Measurements from ENCODE around the gene FTCDNL1.

The FTCDNL1 gene

GRCh38 chr2:199717587-199717907 lies 133.4 kb downstream of the FTCDNL1 start (continued):
- TF ChIP-seq, protein P1, sequence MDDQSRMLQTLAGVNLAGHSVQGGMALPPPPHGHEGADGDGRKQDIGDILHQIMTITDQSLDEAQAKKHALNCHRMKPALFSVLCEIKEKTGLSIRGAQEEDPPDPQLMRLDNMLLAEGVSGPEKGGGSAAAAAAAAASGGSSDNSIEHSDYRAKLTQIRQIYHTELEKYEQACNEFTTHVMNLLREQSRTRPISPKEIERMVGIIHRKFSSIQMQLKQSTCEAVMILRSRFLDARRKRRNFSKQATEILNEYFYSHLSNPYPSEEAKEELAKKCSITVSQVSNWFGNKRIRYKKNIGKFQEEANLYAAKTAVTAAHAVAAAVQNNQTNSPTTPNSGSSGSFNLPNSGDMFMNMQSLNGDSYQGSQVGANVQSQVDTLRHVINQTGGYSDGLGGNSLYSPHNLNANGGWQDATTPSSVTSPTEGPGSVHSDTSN (CRISPR knock-in tag; IDR thresholded peaks at IDR 0.05), result no peak

DNA sequence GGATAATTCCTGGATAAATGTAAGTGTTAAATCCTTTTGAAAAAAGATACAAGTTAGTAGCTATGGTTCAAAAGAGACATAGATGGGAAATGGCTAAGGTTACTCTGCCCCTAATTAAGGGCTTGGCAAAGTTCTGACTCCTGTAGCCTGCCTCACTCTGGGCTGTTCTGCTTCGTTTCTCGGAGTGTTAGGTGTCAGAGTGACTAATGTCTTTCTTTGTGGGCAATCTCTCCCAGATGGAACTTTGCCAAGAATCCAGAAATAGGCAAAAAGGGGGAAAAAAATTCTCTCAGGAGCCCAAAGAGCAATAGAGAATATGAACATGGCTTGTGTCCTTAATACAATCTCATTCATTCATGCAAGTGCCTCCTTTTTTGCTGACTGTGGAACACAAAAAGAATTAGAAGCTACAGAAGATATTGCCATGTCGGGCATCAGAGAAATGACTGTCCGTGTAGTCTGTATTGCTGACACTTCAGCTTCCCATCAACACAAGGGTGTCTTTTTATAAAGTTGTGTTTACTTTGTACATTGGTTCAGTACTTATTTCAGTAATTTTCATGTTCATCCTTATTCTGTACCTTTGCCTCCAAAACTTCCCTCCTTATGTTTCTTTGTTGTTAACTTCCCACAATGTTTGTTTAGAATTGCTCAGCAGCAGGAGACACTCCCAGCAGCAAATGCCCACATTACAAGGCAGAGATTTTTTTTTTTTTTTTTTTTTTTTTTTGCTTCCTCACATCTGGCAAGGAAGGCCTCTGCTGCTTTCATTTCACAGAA lies 134.0 kb downstream of the FTCDNL1 start:
- no peaks in the 10 kb centered on the region for H3K9me3 ChIP-seq (ENCODE audit: control insufficient read depth, insufficient read depth, low read depth, low read length)
- H3K4me3 ChIP-seq (ENCODE audit: low read depth, low read length), result no peak overlapping the region
- no peaks in the 10 kb centered on the region for H3K36me3 ChIP-seq (ENCODE audit: control insufficient read depth in 2 of 2, insufficient read depth in 1 of 2, low read length in 2 of 2)
- H3K27ac ChIP-seq (ENCODE audit: extremely low read depth, low read depth, low read length), result no peak overlapping the region
- H3K4me1 ChIP-seq (ENCODE audit: control insufficient read depth, insufficient read depth, low read length), result peaks cover 15% of the 10 kb centered on the region
- CTCF ChIA-PET, result interaction anchor here (0.6 to 1.6 kb wide), 3 partner anchors 12 to 121 kb away, joined by 5 to 6 read pairs (median 5); no protein-coding TSS in a partner anchor
- TF ChIP-seq, protein P2, sequence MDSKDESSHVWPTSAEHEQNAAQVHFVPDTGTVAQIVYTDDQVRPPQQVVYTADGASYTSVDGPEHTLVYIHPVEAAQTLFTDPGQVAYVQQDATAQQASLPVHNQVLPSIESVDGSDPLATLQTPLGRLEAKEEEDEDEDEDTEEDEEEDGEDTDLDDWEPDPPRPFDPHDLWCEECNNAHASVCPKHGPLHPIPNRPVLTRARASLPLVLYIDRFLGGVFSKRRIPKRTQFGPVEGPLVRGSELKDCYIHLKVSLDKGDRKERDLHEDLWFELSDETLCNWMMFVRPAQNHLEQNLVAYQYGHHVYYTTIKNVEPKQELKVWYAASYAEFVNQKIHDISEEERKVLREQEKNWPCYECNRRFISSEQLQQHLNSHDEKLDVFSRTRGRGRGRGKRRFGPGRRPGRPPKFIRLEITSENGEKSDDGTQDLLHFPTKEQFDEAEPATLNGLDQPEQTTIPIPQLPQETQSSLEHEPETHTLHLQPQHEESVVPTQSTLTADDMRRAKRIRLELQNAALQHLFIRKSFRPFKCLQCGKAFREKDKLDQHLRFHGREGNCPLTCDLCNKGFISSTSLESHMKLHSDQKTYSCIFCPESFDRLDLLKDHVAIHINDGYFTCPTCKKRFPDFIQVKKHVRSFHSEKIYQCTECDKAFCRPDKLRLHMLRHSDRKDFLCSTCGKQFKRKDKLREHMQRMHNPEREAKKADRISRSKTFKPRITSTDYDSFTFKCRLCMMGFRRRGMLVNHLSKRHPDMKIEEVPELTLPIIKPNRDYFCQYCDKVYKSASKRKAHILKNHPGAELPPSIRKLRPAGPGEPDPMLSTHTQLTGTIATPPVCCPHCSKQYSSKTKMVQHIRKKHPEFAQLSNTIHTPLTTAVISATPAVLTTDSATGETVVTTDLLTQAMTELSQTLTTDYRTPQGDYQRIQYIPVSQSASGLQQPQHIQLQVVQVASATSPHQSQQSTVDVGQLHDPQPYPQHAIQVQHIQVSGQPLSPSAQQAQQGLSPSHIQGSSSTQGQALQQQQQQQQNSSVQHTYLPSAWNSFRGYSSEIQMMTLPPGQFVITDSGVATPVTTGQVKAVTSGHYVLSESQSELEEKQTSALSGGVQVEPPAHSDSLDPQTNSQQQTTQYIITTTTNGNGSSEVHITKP (tag by site-specific recombination; IDR thresholded peaks at IDR 0.05), result peak; percentile 22; the same call in 1 of the 2 replicates
- TF ChIP-seq ZNF24 (tag by site-specific recombination; IDR thresholded peaks at IDR 0.05), result no peak
- TF ChIP-seq MEIS1 (CRISPR knock-in tag; IDR thresholded peaks at IDR 0.05; ENCODE audit: borderline replicate concordance), result peak; percentile 71; the same call in 1 of the 2 replicates
- no peak for TF ChIP-seq HIC1 (tag by site-specific recombination; IDR thresholded peaks at IDR 0.05)
- peak; percentile 25; the same call in 1 of the 2 replicates for TF ChIP-seq ZBTB17 (tag by site-specific recombination; IDR thresholded peaks at IDR 0.05)
- POLR2A ChIA-PET, result no interaction called here

GRCh38 chr2:199713746-199714145 lies 137.2 kb downstream of the FTCDNL1 start:
- no peak overlapping the region for H3K27ac ChIP-seq (ENCODE audit: extremely low read depth, low read depth, low read length)
- H3K4me1 ChIP-seq (ENCODE audit: control insufficient read depth, insufficient read depth, low read length), result peaks cover 15% of the 10 kb centered on the region
- no peak overlapping the region for H3K4me3 ChIP-seq (ENCODE audit: low read depth, low read length)
- H3K9me3 ChIP-seq (ENCODE audit: control insufficient read depth, insufficient read depth, low read depth, low read length), result no peaks in the 10 kb centered on the region
- ChIA-PET CTCF (interaction anchor here (1.3 to 2.7 kb wide), 2 partner anchors 9 to 26 kb away, joined by 5 to 14 read pairs; no protein-coding TSS in a partner anchor), POLR2A (no interaction called here)
- H3K36me3 ChIP-seq (ENCODE audit: control insufficient read depth in 2 of 2, insufficient read depth in 1 of 2, low read length in 2 of 2), result no peaks in the 10 kb centered on the region
- no peak for TF ChIP-seq ZNF843 (tag by site-specific recombination; IDR thresholded peaks at IDR 0.05)
- no peak for TF ChIP-seq BCL11A (tag by site-specific recombination; IDR thresholded peaks at IDR 0.05; ENCODE audit: low read depth)
- TF ChIP-seq, protein P3, sequence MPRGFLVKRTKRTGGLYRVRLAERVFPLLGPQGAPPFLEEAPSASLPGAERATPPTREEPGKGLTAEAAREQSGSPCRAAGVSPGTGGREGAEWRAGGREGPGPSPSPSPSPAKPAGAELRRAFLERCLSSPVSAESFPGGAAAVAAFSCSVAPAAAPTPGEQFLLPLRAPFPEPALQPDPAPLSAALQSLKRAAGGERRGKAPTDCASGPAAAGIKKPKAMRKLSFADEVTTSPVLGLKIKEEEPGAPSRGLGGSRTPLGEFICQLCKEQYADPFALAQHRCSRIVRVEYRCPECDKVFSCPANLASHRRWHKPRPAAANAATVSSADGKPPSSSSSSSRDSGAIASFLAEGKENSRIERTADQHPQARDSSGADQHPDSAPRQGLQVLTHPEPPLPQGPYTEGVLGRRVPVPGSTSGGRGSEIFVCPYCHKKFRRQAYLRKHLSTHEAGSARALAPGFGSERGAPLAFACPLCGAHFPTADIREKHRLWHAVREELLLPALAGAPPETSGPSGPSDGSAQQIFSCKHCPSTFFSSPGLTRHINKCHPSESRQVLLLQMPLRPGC (tag by site-specific recombination; IDR thresholded peaks at IDR 0.05), result no peak
- no peak for TF ChIP-seq ZNF174 (tag by site-specific recombination; IDR thresholded peaks at IDR 0.05)
- no peak for TF ChIP-seq ZNF510 (tag by site-specific recombination; IDR thresholded peaks at IDR 0.05; ENCODE audit: insufficient replicate concordance)
- no peak for TF ChIP-seq ZNF596 (tag by site-specific recombination; IDR thresholded peaks at IDR 0.05)
- TF ChIP-seq, protein P4, sequence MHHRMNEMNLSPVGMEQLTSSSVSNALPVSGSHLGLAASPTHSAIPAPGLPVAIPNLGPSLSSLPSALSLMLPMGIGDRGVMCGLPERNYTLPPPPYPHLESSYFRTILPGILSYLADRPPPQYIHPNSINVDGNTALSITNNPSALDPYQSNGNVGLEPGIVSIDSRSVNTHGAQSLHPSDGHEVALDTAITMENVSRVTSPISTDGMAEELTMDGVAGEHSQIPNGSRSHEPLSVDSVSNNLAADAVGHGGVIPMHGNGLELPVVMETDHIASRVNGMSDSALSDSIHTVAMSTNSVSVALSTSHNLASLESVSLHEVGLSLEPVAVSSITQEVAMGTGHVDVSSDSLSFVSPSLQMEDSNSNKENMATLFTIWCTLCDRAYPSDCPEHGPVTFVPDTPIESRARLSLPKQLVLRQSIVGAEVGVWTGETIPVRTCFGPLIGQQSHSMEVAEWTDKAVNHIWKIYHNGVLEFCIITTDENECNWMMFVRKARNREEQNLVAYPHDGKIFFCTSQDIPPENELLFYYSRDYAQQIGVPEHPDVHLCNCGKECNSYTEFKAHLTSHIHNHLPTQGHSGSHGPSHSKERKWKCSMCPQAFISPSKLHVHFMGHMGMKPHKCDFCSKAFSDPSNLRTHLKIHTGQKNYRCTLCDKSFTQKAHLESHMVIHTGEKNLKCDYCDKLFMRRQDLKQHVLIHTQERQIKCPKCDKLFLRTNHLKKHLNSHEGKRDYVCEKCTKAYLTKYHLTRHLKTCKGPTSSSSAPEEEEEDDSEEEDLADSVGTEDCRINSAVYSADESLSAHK (tag by site-specific recombination; IDR thresholded peaks at IDR 0.05), result no peak
- no peak for TF ChIP-seq ZBTB8A (tag by site-specific recombination; IDR thresholded peaks at IDR 0.05)
- TF ChIP-seq, protein P1 (CRISPR knock-in tag; IDR thresholded peaks at IDR 0.05), result no peak
- TF ChIP-seq, protein P5, sequence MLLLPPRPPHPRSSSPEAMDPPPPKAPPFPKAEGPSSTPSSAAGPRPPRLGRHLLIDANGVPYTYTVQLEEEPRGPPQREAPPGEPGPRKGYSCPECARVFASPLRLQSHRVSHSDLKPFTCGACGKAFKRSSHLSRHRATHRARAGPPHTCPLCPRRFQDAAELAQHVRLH (tag by site-specific recombination; IDR thresholded peaks at IDR 0.05), result no peak
- TF ChIP-seq MZF1 (tag by site-specific recombination; IDR thresholded peaks at IDR 0.05; ENCODE audit: borderline replicate concordance), result no peak
- no peak for TF ChIP-seq ZNF529 (tag by site-specific recombination; IDR thresholded peaks at IDR 0.05; ENCODE audit: insufficient replicate concordance)
- no peak for TF ChIP-seq ZNF664 (tag by site-specific recombination; IDR thresholded peaks at IDR 0.05)

Measured in HEK293 (cell line).